Measurements from ENCODE around the gene MEI1.

DNA sequence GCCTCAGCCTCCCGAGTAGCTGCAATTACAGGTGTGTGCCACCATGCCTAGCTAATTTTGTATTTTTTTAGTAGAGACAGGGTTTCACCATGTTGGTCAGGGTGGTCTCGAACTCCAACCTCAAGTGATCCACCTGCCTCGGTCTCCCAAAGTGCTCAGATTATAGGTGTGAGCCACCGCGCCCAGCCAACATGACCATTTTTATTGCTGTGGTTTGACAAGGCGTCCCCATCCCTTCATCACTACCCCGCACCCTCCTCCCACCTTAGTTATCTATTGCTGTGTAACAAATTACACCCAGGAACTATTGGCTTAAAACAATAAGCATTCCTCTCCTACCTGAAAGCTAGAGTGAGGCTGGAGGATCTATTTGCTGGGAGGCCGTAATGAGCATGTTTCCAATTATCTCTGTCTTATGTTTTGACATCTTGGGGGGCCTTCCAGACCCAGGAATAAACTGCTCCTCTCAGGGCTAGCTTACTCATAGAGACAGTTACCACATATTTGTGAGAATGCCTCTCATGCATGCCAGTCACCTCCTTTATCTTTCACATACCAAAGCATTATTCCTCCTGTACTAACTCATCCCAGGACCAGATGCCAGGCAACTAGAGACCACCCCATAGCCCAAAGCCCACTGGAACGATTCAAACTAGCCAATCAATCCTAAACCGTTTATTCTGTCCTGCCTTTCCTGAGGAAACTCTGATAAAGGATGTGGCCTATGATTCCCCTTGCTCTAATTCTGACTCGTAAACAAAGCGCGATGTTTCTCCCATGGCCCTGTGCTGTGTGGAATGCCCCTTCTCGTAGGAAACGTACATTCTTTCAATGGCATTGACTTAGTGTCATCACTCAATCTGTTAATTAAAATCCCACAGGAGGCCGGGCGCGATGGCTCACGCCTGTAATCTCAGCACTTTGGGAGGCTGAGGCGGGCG lies 30.1 kb upstream of the MEI1 start:
- TF ChIP-seq, protein P1, sequence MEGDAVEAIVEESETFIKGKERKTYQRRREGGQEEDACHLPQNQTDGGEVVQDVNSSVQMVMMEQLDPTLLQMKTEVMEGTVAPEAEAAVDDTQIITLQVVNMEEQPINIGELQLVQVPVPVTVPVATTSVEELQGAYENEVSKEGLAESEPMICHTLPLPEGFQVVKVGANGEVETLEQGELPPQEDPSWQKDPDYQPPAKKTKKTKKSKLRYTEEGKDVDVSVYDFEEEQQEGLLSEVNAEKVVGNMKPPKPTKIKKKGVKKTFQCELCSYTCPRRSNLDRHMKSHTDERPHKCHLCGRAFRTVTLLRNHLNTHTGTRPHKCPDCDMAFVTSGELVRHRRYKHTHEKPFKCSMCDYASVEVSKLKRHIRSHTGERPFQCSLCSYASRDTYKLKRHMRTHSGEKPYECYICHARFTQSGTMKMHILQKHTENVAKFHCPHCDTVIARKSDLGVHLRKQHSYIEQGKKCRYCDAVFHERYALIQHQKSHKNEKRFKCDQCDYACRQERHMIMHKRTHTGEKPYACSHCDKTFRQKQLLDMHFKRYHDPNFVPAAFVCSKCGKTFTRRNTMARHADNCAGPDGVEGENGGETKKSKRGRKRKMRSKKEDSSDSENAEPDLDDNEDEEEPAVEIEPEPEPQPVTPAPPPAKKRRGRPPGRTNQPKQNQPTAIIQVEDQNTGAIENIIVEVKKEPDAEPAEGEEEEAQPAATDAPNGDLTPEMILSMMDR (IDR thresholded peaks at IDR 0.05): no peak
- TF ChIP-seq POLR2A (IDR thresholded peaks at IDR 0.05) (no peak), POLR2AphosphoS5 (IDR thresholded peaks at IDR 0.05) (no peak)

Measured in prostate gland (tissue), 2 donors.